PFSK-1 (cell line): Measurements from ENCODE around the gene CALD1.

ENCODE experiments used
- POLR2AphosphoS5 ChIP-seq: IDR thresholded peaks from 2 replicates; pipeline ENCODE4 v1.6.1; 2012; ENCODE audit warnings: low read depth, mild to moderate bottlenecking, control low read depth, low read length, moderate library complexity
- TAF1 ChIP-seq: IDR thresholded peaks from 2 replicates; pipeline ENCODE4 v1.6.1; 2012; ENCODE audit warnings: low read length, control low read depth, borderline replicate concordance; ENCODE audit not compliant: insufficient read depth
- TF ChIP-seq, protein P1 (sequence below), 2 experiments: IDR thresholded peaks; 2 replicates each; pipeline versions ENCODE4 v1.6.1 to v1.8.0; 2011 to 2012; ENCODE audit warnings: low read depth in 2 of 2, low read length in 2 of 2, control low read depth in 1 of 2, inconsistent platforms in 1 of 2, mild to moderate bottlenecking in 1 of 2, moderate library complexity in 1 of 2; ENCODE audit not compliant: insufficient read depth in 1 of 2

DNA sequence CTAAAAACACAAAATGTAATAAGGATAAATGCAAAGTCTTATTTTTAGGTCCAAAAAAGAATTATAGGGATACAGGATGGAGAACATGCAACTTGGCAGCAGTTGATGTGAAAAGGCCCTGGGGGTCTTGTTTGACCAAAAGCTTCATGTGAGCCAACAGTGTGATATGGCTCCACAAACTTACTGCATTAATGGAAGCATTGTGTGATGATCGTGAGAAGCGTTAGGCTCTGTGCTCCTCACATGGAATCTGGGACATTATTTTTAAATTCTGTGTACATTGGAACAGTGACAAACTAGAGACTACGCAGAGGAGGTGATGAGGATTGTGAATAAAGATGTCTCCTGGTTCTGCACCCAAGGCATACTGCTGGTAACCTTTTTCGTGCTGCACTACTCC, 39.1 kb upstream of the CALD1 start:
- TF ChIP-seq TAF1, result no peak
- no peak for TF ChIP-seq POLR2AphosphoS5
- TF ChIP-seq, protein P1, sequence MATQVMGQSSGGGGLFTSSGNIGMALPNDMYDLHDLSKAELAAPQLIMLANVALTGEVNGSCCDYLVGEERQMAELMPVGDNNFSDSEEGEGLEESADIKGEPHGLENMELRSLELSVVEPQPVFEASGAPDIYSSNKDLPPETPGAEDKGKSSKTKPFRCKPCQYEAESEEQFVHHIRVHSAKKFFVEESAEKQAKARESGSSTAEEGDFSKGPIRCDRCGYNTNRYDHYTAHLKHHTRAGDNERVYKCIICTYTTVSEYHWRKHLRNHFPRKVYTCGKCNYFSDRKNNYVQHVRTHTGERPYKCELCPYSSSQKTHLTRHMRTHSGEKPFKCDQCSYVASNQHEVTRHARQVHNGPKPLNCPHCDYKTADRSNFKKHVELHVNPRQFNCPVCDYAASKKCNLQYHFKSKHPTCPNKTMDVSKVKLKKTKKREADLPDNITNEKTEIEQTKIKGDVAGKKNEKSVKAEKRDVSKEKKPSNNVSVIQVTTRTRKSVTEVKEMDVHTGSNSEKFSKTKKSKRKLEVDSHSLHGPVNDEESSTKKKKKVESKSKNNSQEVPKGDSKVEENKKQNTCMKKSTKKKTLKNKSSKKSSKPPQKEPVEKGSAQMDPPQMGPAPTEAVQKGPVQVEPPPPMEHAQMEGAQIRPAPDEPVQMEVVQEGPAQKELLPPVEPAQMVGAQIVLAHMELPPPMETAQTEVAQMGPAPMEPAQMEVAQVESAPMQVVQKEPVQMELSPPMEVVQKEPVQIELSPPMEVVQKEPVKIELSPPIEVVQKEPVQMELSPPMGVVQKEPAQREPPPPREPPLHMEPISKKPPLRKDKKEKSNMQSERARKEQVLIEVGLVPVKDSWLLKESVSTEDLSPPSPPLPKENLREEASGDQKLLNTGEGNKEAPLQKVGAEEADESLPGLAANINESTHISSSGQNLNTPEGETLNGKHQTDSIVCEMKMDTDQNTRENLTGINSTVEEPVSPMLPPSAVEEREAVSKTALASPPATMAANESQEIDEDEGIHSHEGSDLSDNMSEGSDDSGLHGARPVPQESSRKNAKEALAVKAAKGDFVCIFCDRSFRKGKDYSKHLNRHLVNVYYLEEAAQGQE (IDR thresholded peaks at IDR 0.05; ENCODE audit: insufficient read depth in 1 of 2, low read depth in 2 of 2, low read length in 2 of 2), result no peak
